ACHN (cell line): ENCODE results near the gene TBC1D10B.

ENCODE experiments used
- DNase-seq: peaks from one replicate; pipeline ENCODE4 v3.0.0-alpha.2; 2015
- in situ Hi-C: cut with HindIII; loops from 2 replicates; pipeline ENCODE4 v1.10.0; 2017; ENCODE audit warnings: low sequenced_read_pairs, low pct_ligation_motif_present, low pct_unique_long_range_greater_than_20kb

The TBC1D10B gene

GRCh38 chr16:30377050-30377811 lies 6.9 kb upstream of the TBC1D10B start:
- in situ Hi-C loops: no loop called here
- DNase-seq: no peak

GRCh38 chr16:30376461-30376902 lies 6.2 kb upstream of the TBC1D10B start:
- in situ Hi-C loops: no loop called here
- no peak for DNase-seq

DNA sequence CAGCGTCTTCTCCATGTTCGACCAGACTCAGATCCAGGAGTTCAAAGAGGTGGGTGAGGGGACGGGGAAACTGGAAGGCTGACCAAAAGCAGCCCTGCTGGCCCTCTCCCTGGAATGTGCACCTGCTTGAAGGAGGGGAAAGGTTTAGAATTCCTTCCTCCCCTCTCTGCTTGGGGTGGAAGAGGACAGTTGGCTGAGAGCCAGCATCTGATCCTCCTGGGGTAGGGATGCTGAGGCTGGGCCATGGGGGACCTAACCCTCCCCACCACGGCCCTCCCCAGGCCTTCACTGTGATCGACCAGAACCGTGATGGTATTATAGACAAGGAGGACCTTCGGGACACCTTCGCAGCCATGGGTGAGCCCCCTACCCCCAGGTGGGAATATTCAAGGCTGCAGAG lies 5.6 kb upstream of the TBC1D10B start:
- no peak for DNase-seq
- in situ Hi-C loops: no loop called here

GRCh38 chr16:30374538-30374937 lies 4.2 kb upstream of the TBC1D10B start, which contains the start of gene MYL11:
MYL11 (plus strand) TSS chr16:30374802; CDS start chr16:30374858, 56 bp downstream.
- in situ Hi-C loops: no loop called here
- DNase-seq: no peak

- no peak for DNase-seq
- in situ Hi-C loops: no loop called here
Measured at GRCh38 chr16:30372725-30373124, 2.4 kb upstream of the TBC1D10B start.

DNA sequence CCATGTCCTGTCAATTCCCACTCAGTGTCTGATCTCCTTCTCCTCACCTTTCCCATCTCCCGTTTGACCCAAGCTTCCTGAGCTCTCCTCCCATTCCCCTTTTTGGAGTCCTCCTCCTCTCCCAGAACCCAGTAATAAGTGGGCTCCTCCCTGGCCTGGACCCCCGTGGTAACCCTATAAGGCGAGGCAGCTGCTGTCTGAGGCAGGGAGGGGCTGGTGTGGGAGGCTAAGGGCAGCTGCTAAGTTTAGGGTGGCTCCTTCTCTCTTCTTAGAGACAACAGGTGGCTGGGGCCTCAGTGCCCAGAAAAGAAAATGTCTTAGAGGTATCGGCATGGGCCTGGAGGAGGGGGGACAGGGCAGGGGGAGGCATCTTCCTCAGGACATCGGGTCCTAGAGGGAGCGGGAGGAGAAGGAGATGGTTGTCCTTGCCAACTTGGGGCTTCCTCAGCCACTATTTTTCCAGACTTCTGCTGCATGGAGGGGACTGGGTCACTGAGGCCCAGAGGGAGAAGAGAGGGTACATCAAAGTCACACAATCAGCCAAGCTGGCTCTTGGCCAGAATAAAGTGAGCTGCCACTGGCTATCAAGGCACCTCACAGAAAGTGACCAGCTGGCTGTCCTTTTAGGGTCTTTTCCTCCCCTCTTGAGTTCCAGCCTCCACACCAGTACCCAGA lies 1.9 kb upstream of the TBC1D10B start:
- in situ Hi-C loops: no loop called here
- no peak for DNase-seq

- DNase-seq: no peak
- in situ Hi-C loops: no loop called here
Measured at GRCh38 chr16:30371248-30371816, 1.0 kb upstream of the TBC1D10B start.

- no peak for DNase-seq
Measured at GRCh38 chr16:30369938-30370455, 297 bp downstream of the TBC1D10B start.

DNA sequence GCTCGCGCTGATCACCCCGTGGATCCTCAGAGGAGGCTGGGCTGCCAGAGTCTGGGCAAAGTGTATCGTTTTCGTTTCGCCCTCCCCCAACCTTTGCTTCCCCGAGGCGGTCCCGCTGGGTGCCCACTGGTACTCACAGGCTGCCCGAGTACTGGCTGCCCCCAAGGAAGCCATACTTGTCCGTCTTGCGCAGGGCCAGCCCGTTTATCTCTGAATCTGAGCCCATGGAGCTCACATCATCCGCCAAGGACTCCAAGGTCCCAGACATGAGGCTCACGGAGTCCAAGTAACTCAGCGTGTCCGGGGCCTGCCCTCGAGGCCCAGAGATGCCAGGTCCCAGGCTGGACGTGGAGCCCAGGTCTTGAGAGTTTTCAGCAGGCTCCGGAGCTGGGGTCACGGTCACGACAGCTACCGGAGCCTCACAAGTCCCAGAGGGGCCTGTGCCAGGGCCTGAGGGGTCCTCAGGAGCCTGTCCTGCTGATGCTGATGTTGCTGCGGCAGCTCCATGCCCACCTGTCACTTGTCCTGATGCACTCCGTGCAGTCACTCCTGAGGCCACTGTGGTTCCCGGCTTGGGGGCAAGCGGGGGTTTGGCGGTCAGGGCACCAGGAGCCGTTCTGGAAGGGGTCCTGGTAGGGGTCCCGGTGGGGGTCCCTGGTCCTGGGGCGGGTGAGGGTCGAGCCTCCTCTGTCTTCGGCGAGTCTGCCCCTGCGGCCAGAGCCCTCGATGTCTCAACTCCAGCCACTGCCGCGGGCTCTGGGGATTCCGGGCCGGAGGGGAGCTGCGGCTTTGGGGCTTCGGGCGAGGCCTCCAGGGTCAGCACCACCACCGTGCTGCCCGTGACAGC lies 980 bp downstream of the TBC1D10B start:
- in situ Hi-C loops: no loop called here
- DNase-seq: no peak

More at GRCh38 chr16:30369938-30370455, 297 bp downstream of the TBC1D10B start:
- in situ Hi-C loops: no loop called here

- DNase-seq: no peak
- in situ Hi-C loops: no loop called here
Measured at GRCh38 chr16:30368792-30369090, 1.6 kb downstream of the TBC1D10B start.

- peak; percentile 57 for DNase-seq
- in situ Hi-C loops: no loop called here
Measured at GRCh38 chr16:30368122-30368791, 2.0 kb downstream of the TBC1D10B start.

- DNase-seq: no peak
- in situ Hi-C loops: no loop called here
Measured at GRCh38 chr16:30367349-30368009, 2.8 kb downstream of the TBC1D10B start.

DNA sequence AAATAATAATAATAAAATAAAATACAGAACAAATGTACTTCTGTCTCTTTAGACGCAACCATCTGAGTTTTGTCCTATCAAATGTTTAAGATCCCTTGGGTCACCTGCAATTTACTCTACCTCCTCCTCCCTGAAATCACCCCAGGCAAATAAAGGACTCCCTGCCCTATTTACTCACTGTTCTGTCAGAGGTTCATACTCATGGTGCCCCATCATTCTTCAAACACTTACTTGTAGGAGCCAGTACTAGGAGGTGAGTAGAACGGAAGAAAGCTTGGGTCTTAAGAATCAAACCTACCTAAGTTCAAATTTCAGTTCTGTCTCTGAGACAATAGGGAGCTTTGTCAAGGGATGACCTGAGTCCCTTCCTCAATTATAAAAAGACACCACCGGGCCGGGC lies 3.8 kb downstream of the TBC1D10B start:
- no peak for DNase-seq
- in situ Hi-C loops: no loop called here

GRCh38 chr16:30365200-30365599 lies 5.1 kb downstream of the TBC1D10B start:
- in situ Hi-C loops: no loop called here
- no peak for DNase-seq

- in situ Hi-C loops: no loop called here
- DNase-seq: no peak
Measured at GRCh38 chr16:30361180-30361579, 9.1 kb downstream of the TBC1D10B start.

GRCh38 chr16:30359871-30360170 lies 10.5 kb downstream of the TBC1D10B start:
- in situ Hi-C loops: no loop called here
- no peak for DNase-seq

DNA sequence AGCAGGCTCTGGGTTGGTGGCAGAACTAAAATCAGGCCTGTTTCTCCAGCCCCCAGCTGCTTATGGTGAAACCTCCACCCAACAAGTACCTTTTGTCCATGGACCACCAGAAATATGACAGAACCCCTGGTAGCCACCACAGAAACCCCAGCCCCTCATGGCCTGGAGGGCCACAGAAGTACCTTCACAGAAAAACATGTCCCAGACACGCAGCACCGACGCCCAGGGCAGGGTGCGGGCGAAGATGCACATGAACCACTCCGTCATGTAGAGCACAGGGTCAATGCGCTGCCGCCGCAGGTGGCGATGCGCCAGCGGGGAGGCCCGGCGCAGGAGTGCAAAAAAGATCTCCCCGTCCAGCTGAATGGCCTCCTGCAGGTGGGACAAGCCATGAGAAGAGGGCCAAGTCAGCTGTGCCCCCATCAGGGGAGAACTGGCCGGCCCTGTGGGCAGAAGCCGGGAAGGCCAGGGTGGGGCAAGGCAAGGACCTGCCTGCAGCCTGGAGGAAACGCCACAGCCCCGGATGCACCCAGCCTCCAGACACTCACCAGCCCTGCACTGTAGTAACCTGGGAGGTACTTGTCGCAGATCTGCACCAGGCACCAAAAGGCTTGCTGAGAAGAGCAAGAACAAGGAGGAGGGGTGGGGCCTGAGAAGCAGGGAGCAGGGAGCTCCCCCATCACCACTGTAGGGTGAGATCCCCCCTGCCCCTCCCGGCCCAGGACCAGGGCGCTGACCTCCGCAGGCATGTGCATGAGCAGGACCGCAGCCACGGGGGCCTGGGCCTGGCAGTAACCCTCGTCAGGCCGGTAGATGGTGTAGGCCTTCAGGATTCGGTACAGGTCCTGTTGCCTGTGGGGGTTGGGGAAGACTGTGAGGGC lies 11.1 kb downstream of the TBC1D10B start:
- DNase-seq: no peak
- in situ Hi-C loops: no loop called here
